Peyer's patch (tissue), 4 donors: ENCODE results near the gene SIRPG.

Experiments used
- CTCF ChIP-seq, 6 experiments: fragments of 450-650 bp in 4 of 6; fragments of 200-600 bp in 2 of 6; sonication (generic) in 1 of 6; IDR thresholded peaks; one replicate each; pipeline ENCODE4 v1.5.1; 2017 to 2019; ENCODE audit warnings: antibody characterized with exemption in 6 of 6, mild to moderate bottlenecking in 3 of 6, moderate library complexity in 1 of 6
- POLR2A ChIP-seq, 2 donors: fragments of 450-650 bp; IDR thresholded peaks; one replicate each; pipeline ENCODE4 v1.5.1; 2017; ENCODE audit warnings: antibody characterized with exemption in 2 of 2, mild to moderate bottlenecking in 2 of 2, moderate library complexity in 2 of 2

- TF ChIP-seq CTCF (IDR thresholded peaks at IDR 0.05) (no peak), POLR2A (IDR thresholded peaks at IDR 0.05) (no peak)
These were observed 13.2 kb downstream of the SIRPG start for GRCh38 chr20:1644101-1644962.
